BJ (cell line): ENCODE results near the gene BTC. TPM values are rescaled to one million over a fixed set of nuclear protein-coding genes. Genes with fewer than 3 reads are reported as not detected.

Experiments used
- CTCF ChIA-PET: fragments of 350-600 bp; formaldehyde crosslinking; extraction: SDS; loops from one replicate; lab custom pipeline; 2021; ENCODE audit warnings: antibody characterized with exemption, inconsistent platforms; lab: Yijun Ruan, JAX
- POLR2A ChIA-PET: fragments of 300-600 bp; sonication (Branson Sonifier 250); formaldehyde crosslinking; extraction: SDS; loops from one replicate; lab custom pipeline; 2021; ENCODE audit warnings: antibody characterized with exemption; lab: Charles Lee
- DNase-seq: peaks from one replicate; pipeline ENCODE4 v3.0.0-alpha.2; 2011; ENCODE audit warnings: low read depth
- H3K27me3 ChIP-seq: 2 replicates; pipeline ENCODE4 v1.6.0; 2011; ENCODE audit warnings: low read length; ENCODE audit not compliant: control insufficient read depth, insufficient read depth
- H3K36me3 ChIP-seq: 2 replicates; pipeline ENCODE4 v1.5.1; 2011; ENCODE audit warnings: low read length; ENCODE audit not compliant: control insufficient read depth, insufficient read depth
- H3K4me3 ChIP-seq: 2 replicates; pipeline ENCODE4 v1.5.1; 2011; ENCODE audit warnings: low read depth, mild to moderate bottlenecking, control low read depth, low read length
- CTCF ChIP-seq: IDR thresholded peaks from 2 replicates; pipeline ENCODE4 v1.5.1; 2011; ENCODE audit warnings: low read depth, mild to moderate bottlenecking, control low read depth, inconsistent platforms, low read length, moderate library complexity; ENCODE audit not compliant: insufficient read depth
- polyA plus RNA-seq: library from polyadenylated mRNA; depleted of rRNA; stranded (reverse); fragments of >200 nt; gene quantifications from 2 replicates; pipeline ENCODE4 v1.2.3, GENCODE V29; 2011

The BTC gene
- polyA plus RNA-seq, 1 experiment = not detected

- CTCF ChIA-PET = no interaction called here
- DNase-seq = no peak
- H3K36me3 ChIP-seq = no peaks in the 10 kb centered on the region
These were observed 35.7 kb downstream of the BTC start for GRCh38 chr4:74758551-74759145.

GRCh38 chr4:74757136-74757535 is 37.2 kb downstream of the BTC start:
- ChIA-PET POLR2A (no interaction called here), CTCF (no interaction called here)
- Histone ChIP-seq H3K4me3 (no peak overlapping the region), H3K36me3 (no peaks in the 10 kb centered on the region), H3K27me3 (no peaks in the 10 kb centered on the region)
- DNase-seq = no peak
- TF ChIP-seq CTCF = no peak

More at GRCh38 chr4:74758551-74759145, 35.7 kb downstream of the BTC start:
- H3K4me3 ChIP-seq = no peak overlapping the region
- no peak for TF ChIP-seq CTCF
- no peaks in the 10 kb centered on the region for H3K27me3 ChIP-seq
- POLR2A ChIA-PET = no interaction called here

DNA sequence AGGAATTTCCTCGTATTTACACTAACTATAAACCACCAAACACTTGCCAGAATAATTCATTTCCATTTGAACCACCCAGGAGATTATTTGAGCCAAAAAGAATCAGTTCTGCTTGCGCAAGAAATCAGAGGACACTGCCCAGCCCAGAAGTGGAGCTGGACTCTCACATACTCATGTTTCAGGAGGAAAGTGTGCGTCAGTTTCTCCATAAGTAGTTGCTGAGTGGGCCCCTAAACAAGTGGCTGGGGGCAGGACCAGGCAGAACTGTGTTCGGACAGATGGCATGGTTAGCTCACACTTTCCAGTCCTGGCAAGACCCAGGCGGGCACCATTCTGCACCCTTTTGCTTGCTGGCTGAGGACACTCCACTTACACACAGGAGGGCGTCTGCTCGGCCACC is 38.8 kb downstream of the BTC start:
- ChIA-PET CTCF (interaction anchor here (1.2 kb wide), 1 partner anchor 203 kb away, joined by 3 read pairs; no protein-coding TSS in a partner anchor), POLR2A (no interaction called here)
- no peak for TF ChIP-seq CTCF
- DNase-seq = no peak
- Histone ChIP-seq H3K27me3 (no peaks in the 10 kb centered on the region), H3K36me3 (no peaks in the 10 kb centered on the region), H3K4me3 (no peak overlapping the region)

GRCh38 chr4:74754218-74754617 is 40.1 kb downstream of the BTC start:
- Histone ChIP-seq H3K36me3 (no peaks in the 10 kb centered on the region), H3K4me3 (no peak overlapping the region), H3K27me3 (no peaks in the 10 kb centered on the region)
- ChIA-PET CTCF (interaction anchor here (0.8 kb wide), 1 partner anchor 13 kb away, joined by 3 read pairs; no protein-coding TSS in a partner anchor), POLR2A (no interaction called here)
- no peak for TF ChIP-seq CTCF
- no peak for DNase-seq

GRCh38 chr4:74752798-74753197 is 41.5 kb downstream of the BTC start:
- no peaks in the 10 kb centered on the region for H3K27me3 ChIP-seq
- TF ChIP-seq CTCF = no peak
- H3K4me3 ChIP-seq = no peak overlapping the region
- ChIA-PET POLR2A (no interaction called here), CTCF (no interaction called here)
- no peaks in the 10 kb centered on the region for H3K36me3 ChIP-seq
- no peak for DNase-seq
